H9 (cell line): Measurements from ENCODE around the gene GET4. TPM values are rescaled to one million over a fixed set of nuclear protein-coding genes. Genes with fewer than 3 reads are reported as not detected.

ENCODE experiments used
- DNase-seq: peaks from one replicate; pipeline ENCODE4 v3.0.0-alpha.2; 2017
- H2AFZ ChIP-seq: one replicate; pipeline ENCODE4 v1.6.1; 2013; ENCODE audit warnings: mild to moderate bottlenecking, low read length, control low read depth, moderate library complexity
- H2AK5ac ChIP-seq: 2 replicates; pipeline ENCODE4 v1.6.1; 2013; ENCODE audit warnings: low read length, control low read depth, mixed read lengths; ENCODE audit not compliant: insufficient read length
- H2BK120ac ChIP-seq: one replicate; pipeline ENCODE4 v1.6.1; 2013; ENCODE audit warnings: low read depth, mild to moderate bottlenecking, low read length, control low read depth, inconsistent platforms; ENCODE audit not compliant: poor library complexity, severe bottlenecking
- H2BK12ac ChIP-seq: 2 replicates; pipeline ENCODE4 v1.6.1; 2013; ENCODE audit warnings: low read length, control low read depth, mixed read lengths, low read depth; ENCODE audit not compliant: insufficient read length
- H2BK15ac ChIP-seq: 2 replicates; pipeline ENCODE4 v1.6.1; 2013; ENCODE audit warnings: low read depth, low read length, control low read depth
- H2BK20ac ChIP-seq: one replicate; pipeline ENCODE4 v1.6.1; 2013; ENCODE audit warnings: low read depth, mild to moderate bottlenecking, low read length, control low read depth, inconsistent platforms; ENCODE audit not compliant: poor library complexity, severe bottlenecking
- H2BK5ac ChIP-seq: 2 replicates; pipeline ENCODE4 v1.6.1; 2013; ENCODE audit warnings: low read length, control low read depth, mixed read lengths; ENCODE audit not compliant: insufficient read length
- H3K14ac ChIP-seq: 2 replicates; pipeline ENCODE4 v1.6.1; 2013; ENCODE audit warnings: low read length, control low read depth; ENCODE audit not compliant: insufficient read depth
- H3K18ac ChIP-seq: 2 replicates; pipeline ENCODE4 v1.6.1; 2013; ENCODE audit warnings: low read depth, mild to moderate bottlenecking, mixed read lengths, low read length, control low read depth; ENCODE audit not compliant: insufficient read length
- H3K23ac ChIP-seq: 2 replicates; pipeline ENCODE4 v1.6.1; 2013; ENCODE audit warnings: low read length, control low read depth, mixed read lengths, low read depth; ENCODE audit not compliant: insufficient read length
- H3K23me2 ChIP-seq: 2 replicates; pipeline ENCODE4 v1.6.1; 2013; ENCODE audit warnings: low read depth, mild to moderate bottlenecking, mixed read lengths, low read length, control low read depth; ENCODE audit not compliant: insufficient read length, poor library complexity, severe bottlenecking
- H3K27ac ChIP-seq: 2 replicates; pipeline ENCODE4 v1.5.1; 2013; ENCODE audit warnings: low read length, control low read depth, mixed read lengths, low read depth; ENCODE audit not compliant: insufficient read length
- H3K27me3 ChIP-seq: 2 replicates; pipeline ENCODE4 v1.6.1; 2013; ENCODE audit warnings: low read length, control low read depth, inconsistent platforms; ENCODE audit not compliant: insufficient read depth
- H3K4ac ChIP-seq: 2 replicates; pipeline ENCODE4 v1.6.1; 2013; ENCODE audit warnings: low read depth, mild to moderate bottlenecking, control low read depth, inconsistent platforms, low read length, moderate library complexity
- H3K4me1 ChIP-seq: 2 replicates; pipeline ENCODE4 v1.6.1; 2013; ENCODE audit warnings: low read length, control low read depth, inconsistent platforms; ENCODE audit not compliant: insufficient read depth
- H3K4me2 ChIP-seq: 2 replicates; pipeline ENCODE4 v1.6.1; 2013; ENCODE audit warnings: low read length, control low read depth, mixed read lengths; ENCODE audit not compliant: insufficient read length, insufficient read depth
- H3K56ac ChIP-seq: 2 replicates; pipeline ENCODE4 v1.6.1; 2013; ENCODE audit warnings: low read depth, mild to moderate bottlenecking, mixed read lengths, low read length, control low read depth; ENCODE audit not compliant: insufficient read length
- H3K79me1 ChIP-seq: 2 replicates; pipeline ENCODE4 v1.6.1; 2013; ENCODE audit warnings: low read depth, mild to moderate bottlenecking, moderate library complexity, low read length, control low read depth, inconsistent platforms; ENCODE audit not compliant: insufficient read depth, poor library complexity, severe bottlenecking
- H3K79me2 ChIP-seq: 2 replicates; pipeline ENCODE4 v1.6.1; 2013; ENCODE audit warnings: low read length, control low read depth, inconsistent platforms; ENCODE audit not compliant: insufficient read depth
- H3K9ac ChIP-seq: 2 replicates; pipeline ENCODE4 v1.6.1; 2013; ENCODE audit warnings: low read length, control low read depth, mixed read lengths; ENCODE audit not compliant: insufficient read length; ENCODE audit errors: extremely low read depth
- H3K9me3 ChIP-seq: one replicate; pipeline ENCODE4 v1.6.1; 2013; ENCODE audit warnings: low read depth, low read length, inconsistent platforms; ENCODE audit not compliant: control insufficient read depth
- H3T11ph ChIP-seq: one replicate; pipeline ENCODE4 v1.6.1; 2013; ENCODE audit warnings: mild to moderate bottlenecking, low read length, control low read depth, inconsistent platforms
- H4K20me1 ChIP-seq: one replicate; pipeline ENCODE4 v1.6.1; 2013; ENCODE audit not compliant: control insufficient read depth, insufficient read length, insufficient read depth
- H4K5ac ChIP-seq: 2 replicates; pipeline ENCODE4 v1.6.1; 2013; ENCODE audit warnings: low read depth, mild to moderate bottlenecking, mixed read lengths, low read length, control low read depth; ENCODE audit not compliant: insufficient read length
- H4K8ac ChIP-seq: replicated peaks from 2 replicates; pipeline ENCODE4 v1.6.1; 2013; ENCODE audit warnings: low read length, control low read depth, mixed read lengths, low read depth; ENCODE audit not compliant: insufficient read length
- H4K91ac ChIP-seq: 2 replicates; pipeline ENCODE4 v1.6.1; 2013; ENCODE audit warnings: low read depth, mild to moderate bottlenecking, moderate library complexity, mixed read lengths, low read length, control low read depth; ENCODE audit not compliant: insufficient read length
- H3K27ac Mint-ChIP-seq, 3 experiments: 2 replicates in 2 of 3; 3 replicates in 1 of 3; pipeline ENCODE4 v1.8.0; 2020 to 2021; ENCODE audit warnings: mixed read lengths in 3 of 3, mild to moderate bottlenecking in 1 of 3, moderate library complexity in 1 of 3
- H3K27me3 Mint-ChIP-seq: 2 replicates; pipeline ENCODE4 v1.8.0; 2021; ENCODE audit warnings: low read depth, mild to moderate bottlenecking, moderate library complexity, mixed read lengths
- H3K36me3 Mint-ChIP-seq, 3 experiments: 2 replicates in 2 of 3; 3 replicates in 1 of 3; pipeline ENCODE4 v1.8.0; 2020 to 2021; ENCODE audit warnings: low read depth in 3 of 3, mixed read lengths in 3 of 3; ENCODE audit not compliant: insufficient read depth in 1 of 3
- H3K4me1 Mint-ChIP-seq, 2 experiments: 2 replicates each; pipeline ENCODE4 v1.8.0; 2020; ENCODE audit warnings: mixed read lengths in 2 of 2
- H3K4me3 Mint-ChIP-seq, 2 experiments: 2 replicates in 1 of 2; 3 replicates in 1 of 2; pipeline ENCODE4 v1.8.0; 2020 to 2021; ENCODE audit warnings: mild to moderate bottlenecking in 2 of 2, mixed read lengths in 2 of 2, moderate library complexity in 1 of 2
- H3K9me3 Mint-ChIP-seq, 2 experiments: 2 replicates in 1 of 2; 3 replicates in 1 of 2; pipeline ENCODE4 v1.8.0; 2020; ENCODE audit warnings: mild to moderate bottlenecking in 2 of 2, mixed read lengths in 2 of 2, moderate library complexity in 1 of 2
- CTCF ChIP-seq: fragments of 200-600 bp; sonication (generic); conservative IDR thresholded peaks from 3 replicates; pipeline ENCODE4 v1.8.0; 2021; ENCODE audit warnings: antibody characterized with exemption, mild to moderate bottlenecking
- WGBS: extraction: QIAGEN DNeasy Blood & Tissue Kit; methylation state at CpG from one replicate; pipeline ENCODE4 v1.1.7; 2013; ENCODE audit warnings: missing lambda C conversion rate, low lambda C conversion rate, mixed read lengths; ENCODE audit not compliant: insufficient read length; ENCODE audit errors: extremely low coverage; 5-methylcytosine and 5-hydroxymethylcytosine counted together
- total RNA-seq: library from RNA; stranded (reverse); gene quantifications from 2 replicates; pipeline ENCODE4 v1.2.1, GENCODE V29; 2021

GET4 gene
- total RNA-seq, 1 experiment from 2014 or later, result 70.2 TPM

GRCh38 chr7:843230-843629, 33.1 kb upstream of the GET4 start:
- Mint-ChIP-seq H3K4me3 (no peak overlapping the region), H3K36me3 (peaks cover 62 to 85% (median 74%) of the 10 kb centered on the region in 3 experiments)
- H2BK20ac ChIP-seq, result no peak overlapping the region

More at GRCh38 chr7:843230-843629, 33.1 kb upstream of the GET4 start:
- H3K27ac ChIP-seq, result no peak overlapping the region
- H3K14ac ChIP-seq, result no peak overlapping the region
- H3K79me2 ChIP-seq, result no peaks in the 10 kb centered on the region; the same call in 1 of the 2 replicates
- no peak overlapping the region for H3K56ac ChIP-seq
- Mint-ChIP-seq H3K4me1 (peaks cover 0 to 4% of the 10 kb centered on the region in 2 experiments; a peak in 1 of 4 replicates), H3K27ac (no peak overlapping the region), H3K9me3 (peaks cover 1 to 2% of the 10 kb centered on the region in 2 experiments; a peak in 3 of 5 replicates), H3K27me3 (no peaks in the 10 kb centered on the region)
- H3K4ac ChIP-seq, result no peak overlapping the region
- H4K8ac ChIP-seq, result no peak overlapping the region
- H3K4me2 ChIP-seq, result no peak overlapping the region
- H4K20me1 ChIP-seq, result no peaks in the 10 kb centered on the region
- no peaks in the 10 kb centered on the region for H3K27me3 ChIP-seq
- no peak overlapping the region for H3K18ac ChIP-seq
- no peak overlapping the region for H2BK5ac ChIP-seq
- H3K9me3 ChIP-seq, result no peaks in the 10 kb centered on the region
- no peaks in the 10 kb centered on the region for H3K79me1 ChIP-seq
- DNase-seq, result no peak
- no peak overlapping the region for H2BK120ac ChIP-seq
- no peak overlapping the region for H2BK12ac ChIP-seq
- no peak overlapping the region for H2AFZ ChIP-seq
- no peak overlapping the region for H4K5ac ChIP-seq
- H4K91ac ChIP-seq, result no peak overlapping the region
- H3T11ph ChIP-seq, result no peak overlapping the region
- H3K23me2 ChIP-seq, result no peaks in the 10 kb centered on the region
- no peak overlapping the region for H3K23ac ChIP-seq
- H2AK5ac ChIP-seq, result no peak overlapping the region
- no peak overlapping the region for H3K9ac ChIP-seq
- WGBS, result no CpG with 5 or more reads among the region's 17 CpGs
- no peak overlapping the region for H2BK15ac ChIP-seq
- no peak for TF ChIP-seq CTCF
- no peaks in the 10 kb centered on the region for H3K4me1 ChIP-seq
